NOMO-1 treated with dmso at 0.1 percent for 144 hours (cell line): Measurements from ENCODE around the gene FRYL.
"Not testable (repeated sequence)": the region's sequence is repeated elsewhere in the genome, so short reads cannot be mapped to it uniquely, and the experiment has no call there.

Source experiments
- DNase-seq: peaks from one replicate; lab custom pipeline; 2025; ENCODE audit not compliant: unreplicated experiment; lab: John Stamatoyannopoulos, UW

The FRYL gene

GRCh38 chr4:48779998-48780864 is at the start of gene FRYL:
FRYL (minus strand) TSS chr4:48780279; CDS start chr4:48634410, 145,869 bp downstream.
- peak; percentile 99 for DNase-seq

GRCh38 chr4:48827622-48828021 is 47.5 kb upstream of the FRYL start:
- DNase-seq, result no peak

- DNase-seq, result not testable (repeated sequence)
These were observed 41.4 kb upstream of the FRYL start for GRCh38 chr4:48821431-48821830.

- DNase-seq, result no peak
These were observed 36.9 kb upstream of the FRYL start for GRCh38 chr4:48816971-48817370.

GRCh38 chr4:48816297-48816696 is 36.2 kb upstream of the FRYL start:
- DNase-seq, result not testable (repeated sequence)

- no peak for DNase-seq
These were observed 35.4 kb upstream of the FRYL start for GRCh38 chr4:48815483-48815882.

- DNase-seq, result no peak
These were observed 33.9 kb upstream of the FRYL start for GRCh38 chr4:48813964-48814363.

- DNase-seq, result no peak
These were observed 32.8 kb upstream of the FRYL start for GRCh38 chr4:48812866-48813265.

- DNase-seq, result no peak
These were observed 24.7 kb upstream of the FRYL start for GRCh38 chr4:48804584-48805301.

- DNase-seq, result no peak
These were observed 21.1 kb upstream of the FRYL start for GRCh38 chr4:48801016-48801715.

- not testable (repeated sequence) for DNase-seq
These were observed 20.1 kb upstream of the FRYL start for GRCh38 chr4:48800155-48800554.

- no peak for DNase-seq
These were observed 19.1 kb upstream of the FRYL start for GRCh38 chr4:48799157-48799556.

- no peak for DNase-seq
These were observed 18.0 kb upstream of the FRYL start for GRCh38 chr4:48798117-48798516.

- no peak for DNase-seq
These were observed 17.0 kb upstream of the FRYL start for GRCh38 chr4:48796927-48797679.

GRCh38 chr4:48796191-48796926 is 16.3 kb upstream of the FRYL start:
- DNase-seq, result no peak

- DNase-seq, result no peak
These were observed 15.0 kb upstream of the FRYL start for GRCh38 chr4:48795108-48795507.

GRCh38 chr4:48792348-48793006 is 12.4 kb upstream of the FRYL start:
- no peak for DNase-seq

GRCh38 chr4:48791313-48791712 is 11.2 kb upstream of the FRYL start:
- DNase-seq, result no peak

GRCh38 chr4:48790561-48790960 is 10.5 kb upstream of the FRYL start:
- no peak for DNase-seq

- DNase-seq, result no peak
These were observed 7.0 kb upstream of the FRYL start for GRCh38 chr4:48787056-48787455.
